Measurements from ENCODE around the gene HMG20B.

Gene HMG20B

GRCh38 chr19:3572855-3573161 is at the start of gene HMG20B:
Gene HMG20B (plus strand): TSS chr19:3572944. CDS start chr19:3573310, 366 bp downstream.
- ATAC-seq = no peak
- TF ChIP-seq ISL1 (CRISPR knock-in tag; IDR thresholded peaks at IDR 0.05) (no peak), TCF4 (CRISPR knock-in tag; IDR thresholded peaks at IDR 0.05; ENCODE audit: borderline replicate concordance) (no peak), CREB5 (CRISPR knock-in tag; IDR thresholded peaks at IDR 0.05; ENCODE audit: low read depth) (no peak), TSHZ2 (CRISPR knock-in tag; IDR thresholded peaks at IDR 0.05) (no peak), GLIS3 (CRISPR knock-in tag; IDR thresholded peaks at IDR 0.05) (no peak), PATZ1 (CRISPR knock-in tag; IDR thresholded peaks at IDR 0.05; ENCODE audit: borderline replicate concordance) (no peak), ARNTL (CRISPR knock-in tag; IDR thresholded peaks at IDR 0.05; ENCODE audit: borderline replicate concordance, low read depth) (no peak), PPARA (CRISPR knock-in tag; IDR thresholded peaks at IDR 0.05; ENCODE audit: borderline replicate concordance) (no peak), ZNF565 (CRISPR knock-in tag; conservative IDR thresholded peaks at IDR 0.05; ENCODE audit: low read depth) (no peak), CSRNP3 (CRISPR knock-in tag; IDR thresholded peaks at IDR 0.05) (no peak), SNAI2 (CRISPR knock-in tag; IDR thresholded peaks at IDR 0.05) (no peak)

GRCh38 chr19:3523361-3524077 is 49.2 kb upstream of the HMG20B start:
- TF ChIP-seq ESRRG (CRISPR knock-in tag; IDR thresholded peaks at IDR 0.05) (no peak), SNAI2 (CRISPR knock-in tag; IDR thresholded peaks at IDR 0.05) (no peak), TSHZ2 (CRISPR knock-in tag; IDR thresholded peaks at IDR 0.05) (no peak), PPARA (CRISPR knock-in tag; IDR thresholded peaks at IDR 0.05; ENCODE audit: borderline replicate concordance) (no peak), ZNF565 (CRISPR knock-in tag; conservative IDR thresholded peaks at IDR 0.05; ENCODE audit: low read depth) (no peak), ZC3H10 (CRISPR knock-in tag; IDR thresholded peaks at IDR 0.05) (no peak), PATZ1 (CRISPR knock-in tag; IDR thresholded peaks at IDR 0.05; ENCODE audit: borderline replicate concordance) (no peak), GLIS3 (CRISPR knock-in tag; IDR thresholded peaks at IDR 0.05) (no peak), TCF4 (CRISPR knock-in tag; IDR thresholded peaks at IDR 0.05; ENCODE audit: borderline replicate concordance) (no peak), CREB5 (CRISPR knock-in tag; IDR thresholded peaks at IDR 0.05; ENCODE audit: low read depth) (no peak), CSDC2 (CRISPR knock-in tag; IDR thresholded peaks at IDR 0.05) (no peak), ZFP3 (CRISPR knock-in tag; IDR thresholded peaks at IDR 0.05) (no peak), ISL1 (CRISPR knock-in tag; IDR thresholded peaks at IDR 0.05) (no peak), OSR1 (CRISPR knock-in tag; IDR thresholded peaks at IDR 0.05) (no peak), RARB (CRISPR knock-in tag; IDR thresholded peaks at IDR 0.05) (no peak)
- no peak for ATAC-seq

Data from SK-N-SH treated with all-trans-retinoic acid at 6 μM for 48 hours (cell line).